ENCODE results near the gene ACTL6A.
A peak's percentile ranks its signal among the peaks of the same experiment; 100 is the strongest.

The ACTL6A gene

GRCh38 chr3:179590669-179591068 lies 27.9 kb downstream of the ACTL6A start:
- DNase-seq (ENCODE audit: low read depth), result no peak

GRCh38 chr3:179591313-179591712 lies 28.6 kb downstream of the ACTL6A start:
- no peak for DNase-seq (ENCODE audit: low read depth)

- DNase-seq (ENCODE audit: low read depth), result no peak
Measured at GRCh38 chr3:179599531-179599930, 36.8 kb downstream of the ACTL6A start.

GRCh38 chr3:179603321-179603720 lies 40.6 kb downstream of the ACTL6A start:
- DNase-seq (ENCODE audit: low read depth), result no peak

GRCh38 chr3:179603831-179604230 lies 41.1 kb downstream of the ACTL6A start:
- no peak for DNase-seq (ENCODE audit: low read depth)

- peak; percentile 89 for DNase-seq (ENCODE audit: low read depth)
Measured at GRCh38 chr3:179604321-179605078, 41.8 kb downstream of the ACTL6A start, which contains the start of the genes MRPL47 and NDUFB5. MRPL47 (minus strand) TSS chr3:179604638; CDS start chr3:179604624, 14 bp downstream. NDUFB5 (plus strand) TSS chr3:179604794; CDS start chr3:179604816, 22 bp downstream.

GRCh38 chr3:179606534-179607085 lies 43.9 kb downstream of the ACTL6A start:
- no peak for DNase-seq (ENCODE audit: low read depth)

GRCh38 chr3:179608931-179609720 lies 46.4 kb downstream of the ACTL6A start:
- DNase-seq (ENCODE audit: low read depth), result no peak

- no peak for DNase-seq (ENCODE audit: low read depth)
Measured at GRCh38 chr3:179610066-179610465, 47.3 kb downstream of the ACTL6A start.

- DNase-seq (ENCODE audit: low read depth), result no peak
Measured at GRCh38 chr3:179613807-179614206, 51.1 kb downstream of the ACTL6A start.

GRCh38 chr3:179615458-179616173 lies 52.9 kb downstream of the ACTL6A start:
- DNase-seq (ENCODE audit: low read depth), result no peak

- no peak for DNase-seq (ENCODE audit: low read depth)
Measured at GRCh38 chr3:179622023-179622422, 59.3 kb downstream of the ACTL6A start.

GRCh38 chr3:179624451-179624850 lies 61.7 kb downstream of the ACTL6A start:
- DNase-seq (ENCODE audit: low read depth), result no peak

- no peak for DNase-seq (ENCODE audit: low read depth)
Measured at GRCh38 chr3:179630753-179631451, 68.2 kb downstream of the ACTL6A start.

Data from stimulated activated CD4-positive, alpha-beta T cell treated with anti-CD3 and anti-CD28 coated beads, Interleukin-2, amount 100 ng/mL, for 4 hours (primary cell).